GM18873 (cell line): Measurements from ENCODE around the gene SULT1A2.
"Not testable (repeated sequence)": the region's sequence is repeated elsewhere in the genome, so short reads cannot be mapped to it uniquely, and the experiment has no call there.

Source experiments
- ATAC-seq: cut with Tn5 transposase; IDR thresholded peaks from one replicate; pipeline ENCODE4 v1.9.1; 2021; ENCODE audit warnings: mild to moderate bottlenecking, moderate library complexity, moderate number of reproducible peaks; ENCODE audit not compliant: unreplicated experiment, low FRiP score

The SULT1A2 gene

DNA sequence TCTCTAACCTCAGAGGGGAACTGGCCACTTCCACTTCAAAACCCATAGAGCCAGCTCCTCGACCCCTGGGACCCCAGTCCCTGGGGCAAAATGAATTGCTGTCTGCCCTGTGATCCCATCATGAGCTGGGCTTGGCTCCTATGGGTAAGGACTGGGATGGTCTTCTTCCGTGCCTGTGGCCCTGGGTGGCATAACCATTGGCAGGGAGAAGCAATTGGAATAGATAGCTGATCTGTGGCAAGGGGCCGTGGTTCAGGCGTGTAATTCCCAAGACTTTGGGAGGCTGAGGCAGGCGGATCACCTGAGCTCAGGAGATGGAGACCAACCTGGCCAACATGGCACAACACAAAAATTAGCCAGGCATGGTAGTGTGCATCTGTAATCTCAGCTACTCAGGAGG lies 4.3 kb downstream of the SULT1A2 start:
- ATAC-seq = no peak

DNA sequence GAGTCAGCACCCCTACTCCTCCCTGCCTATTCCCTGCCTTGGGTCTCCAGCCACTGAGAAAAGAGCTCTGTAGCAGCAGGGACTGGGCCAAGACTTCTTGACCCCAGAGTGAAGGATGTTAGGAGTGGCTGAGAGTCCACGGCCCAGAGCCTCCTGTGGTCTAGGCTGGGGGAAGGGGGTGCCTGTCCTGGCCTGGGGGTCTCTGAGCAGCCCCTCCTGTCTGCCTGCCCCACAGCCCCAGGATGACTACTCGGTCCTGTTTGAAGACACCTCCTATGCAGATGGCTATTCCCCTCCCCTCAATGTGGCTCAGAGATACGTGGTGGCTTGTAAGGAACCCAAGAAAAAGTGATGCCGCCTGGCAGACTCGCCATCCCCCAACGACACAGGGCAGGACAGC lies 5.5 kb downstream of the SULT1A2 start:
- ATAC-seq = no peak

DNA sequence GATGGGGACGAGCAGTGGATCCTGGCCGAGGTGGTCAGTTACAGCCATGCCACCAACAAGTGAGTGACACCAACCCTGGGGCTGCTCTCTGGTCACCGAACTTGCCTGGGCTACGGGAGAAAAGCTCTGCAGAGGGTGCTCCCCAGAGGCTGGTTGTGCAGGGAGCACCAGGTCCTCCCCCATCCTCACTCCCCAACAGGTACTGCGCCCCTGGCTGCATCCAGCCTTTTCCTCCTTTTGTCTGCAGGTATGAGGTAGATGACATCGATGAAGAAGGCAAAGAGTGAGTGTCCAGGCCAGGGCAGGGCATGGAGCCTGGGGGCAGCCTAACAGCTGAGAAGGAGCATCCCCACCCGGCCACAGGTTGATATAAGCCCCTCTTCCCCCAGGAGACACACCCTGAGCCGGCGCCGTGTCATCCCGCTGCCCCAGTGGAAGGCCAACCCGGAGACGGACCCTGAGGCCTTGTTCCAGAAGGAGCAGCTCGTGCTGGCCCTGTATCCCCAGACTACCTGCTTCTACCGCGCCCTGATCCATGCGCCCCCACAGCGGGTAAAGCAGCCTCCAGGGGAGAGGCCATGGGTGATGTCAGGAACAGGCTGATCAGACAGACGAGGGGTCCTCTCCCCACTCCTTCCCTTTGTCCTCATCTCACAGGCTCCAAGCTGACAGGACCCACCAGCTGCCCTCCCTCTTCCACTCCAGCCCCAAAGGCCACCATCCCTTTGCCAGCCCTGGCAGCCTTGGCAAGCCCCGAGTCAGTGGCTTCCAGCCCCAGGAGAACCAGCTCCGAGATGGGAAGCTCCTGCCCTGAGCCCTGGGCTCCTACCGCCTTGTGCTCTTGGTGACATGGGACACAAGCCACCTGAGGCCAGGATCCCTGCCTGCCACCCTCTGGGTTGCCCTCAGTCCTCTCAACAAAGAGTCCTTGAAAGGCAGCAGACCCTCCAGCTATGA lies 6.2 kb downstream of the SULT1A2 start:
- no peak for ATAC-seq

GRCh38 chr16:28589930-28590329 lies 6.9 kb downstream of the SULT1A2 start:
- no peak for ATAC-seq

DNA sequence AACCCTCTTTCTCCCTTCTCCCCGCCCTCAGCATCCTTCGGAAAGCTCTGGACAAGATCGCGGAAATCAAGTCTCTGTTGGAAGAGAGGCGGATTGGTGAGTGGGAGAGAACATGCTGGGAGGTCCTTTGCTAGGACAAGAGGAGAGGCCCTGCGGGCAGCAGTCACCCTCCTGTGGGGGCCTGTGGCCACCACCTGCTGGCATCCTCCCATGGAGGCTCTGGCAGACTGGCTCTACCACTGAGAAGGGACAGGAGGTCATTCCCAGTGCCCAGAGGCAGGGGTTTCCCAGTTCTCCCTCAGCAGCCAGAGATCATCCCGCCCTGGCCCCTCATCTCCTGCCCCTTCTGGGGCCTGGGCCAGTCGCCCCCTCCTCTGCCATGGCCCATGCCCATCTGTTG lies 7.8 kb downstream of the SULT1A2 start:
- no peak for ATAC-seq

- no peak for ATAC-seq
Observed at GRCh38 chr16:28587386-28587785, 9.5 kb downstream of the SULT1A2 start.

DNA sequence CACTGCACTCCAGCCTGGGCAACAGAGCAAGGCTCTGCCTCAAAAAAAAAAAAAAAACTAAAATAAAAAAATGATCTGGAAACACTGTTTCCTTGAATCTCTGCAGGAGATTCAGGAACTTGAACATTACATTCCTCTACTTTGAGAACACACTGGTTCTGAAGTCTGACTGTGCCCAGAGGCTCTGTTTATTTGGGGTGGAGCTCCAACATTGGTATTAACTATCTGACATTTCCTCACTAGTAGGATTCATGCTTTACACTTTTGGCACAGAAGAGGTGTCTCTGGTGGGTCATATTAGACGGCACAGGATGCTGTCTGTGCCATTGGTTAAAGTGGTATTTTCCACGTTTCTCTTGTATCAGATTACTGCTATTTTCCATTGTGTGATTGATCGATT lies 10.4 kb downstream of the SULT1A2 start:
- ATAC-seq = no peak

DNA sequence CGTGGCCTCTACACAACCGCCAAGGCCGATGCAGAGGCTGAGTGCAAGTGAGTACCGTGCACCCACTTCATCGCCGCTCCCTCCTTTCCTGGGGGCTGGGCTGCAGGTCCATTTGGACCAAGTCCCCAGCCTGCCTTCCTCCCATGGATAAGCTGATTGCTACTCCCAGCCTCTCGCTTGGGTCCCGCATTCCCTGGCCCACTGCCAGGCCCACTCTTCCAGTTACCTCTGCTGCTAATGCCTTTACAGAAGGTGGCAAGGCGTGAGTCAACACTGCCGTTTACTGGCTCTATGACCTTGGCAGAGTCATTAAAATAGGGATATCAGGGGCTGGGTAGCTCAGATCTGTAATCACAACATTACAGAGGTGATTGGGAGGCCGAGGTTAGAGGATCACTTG lies 11.2 kb downstream of the SULT1A2 start:
- no peak for ATAC-seq

DNA sequence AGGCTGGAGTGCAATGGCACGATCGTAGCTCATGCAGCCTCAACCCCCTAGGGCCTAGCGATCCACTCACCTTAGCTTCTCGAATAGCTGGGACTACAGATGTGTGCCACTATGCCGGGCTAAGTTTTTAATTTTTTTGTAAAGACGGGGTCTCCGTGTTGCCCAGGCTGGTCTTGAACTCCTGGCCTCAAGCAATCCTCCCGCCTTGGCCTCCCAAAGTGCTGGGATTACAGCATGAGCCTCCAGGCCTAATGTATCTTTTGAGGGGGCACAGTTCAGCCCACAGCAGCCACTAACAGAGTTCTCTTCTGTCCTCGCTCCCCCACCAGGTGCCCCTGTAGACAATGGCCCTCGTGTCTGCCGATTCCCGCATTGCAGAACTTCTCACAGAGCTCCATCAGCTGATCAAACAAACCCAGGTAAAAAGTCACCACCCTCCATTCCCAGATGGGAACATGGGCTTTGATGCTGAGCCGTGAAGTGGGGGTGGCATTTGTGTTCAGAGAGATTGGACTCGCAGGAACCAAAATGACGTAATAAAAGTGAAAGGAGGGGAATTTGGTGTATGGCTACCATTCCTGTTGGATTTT lies 16.0 kb downstream of the SULT1A2 start:
- no peak for ATAC-seq

DNA sequence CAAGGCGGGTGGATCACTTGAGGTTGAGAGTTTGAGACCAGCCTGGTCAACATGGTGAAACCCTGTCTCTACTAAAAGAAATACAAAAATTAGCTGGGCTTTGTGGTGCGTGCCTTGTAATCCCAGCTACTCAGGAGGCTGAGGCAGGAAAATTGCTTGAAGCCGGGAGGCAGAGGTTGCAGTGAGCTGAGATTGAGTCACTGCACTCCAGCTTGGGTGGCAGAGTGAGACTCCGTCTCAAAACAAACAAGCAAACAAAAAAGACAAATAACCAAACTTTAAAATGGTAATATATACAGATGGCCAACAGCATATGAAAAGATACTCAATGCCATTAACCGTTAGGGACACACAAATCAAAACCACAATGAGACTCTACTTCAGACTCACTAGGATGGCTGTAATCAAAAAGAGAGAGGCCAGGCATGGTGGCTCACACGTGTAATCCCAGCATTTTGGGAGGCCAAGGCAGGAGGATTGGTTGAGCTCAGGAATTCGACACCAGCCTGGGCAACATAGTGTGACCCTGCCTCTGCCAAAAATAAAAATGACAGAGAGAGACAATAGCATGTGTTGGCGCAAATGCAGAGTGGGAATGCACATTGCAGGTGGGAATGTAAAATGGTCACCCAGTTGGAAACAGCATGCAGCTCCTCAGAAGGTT lies 21.3 kb downstream of the SULT1A2 start:
- no peak for ATAC-seq

- no peak for ATAC-seq
Observed at GRCh38 chr16:28574925-28575324, 21.9 kb downstream of the SULT1A2 start.

DNA sequence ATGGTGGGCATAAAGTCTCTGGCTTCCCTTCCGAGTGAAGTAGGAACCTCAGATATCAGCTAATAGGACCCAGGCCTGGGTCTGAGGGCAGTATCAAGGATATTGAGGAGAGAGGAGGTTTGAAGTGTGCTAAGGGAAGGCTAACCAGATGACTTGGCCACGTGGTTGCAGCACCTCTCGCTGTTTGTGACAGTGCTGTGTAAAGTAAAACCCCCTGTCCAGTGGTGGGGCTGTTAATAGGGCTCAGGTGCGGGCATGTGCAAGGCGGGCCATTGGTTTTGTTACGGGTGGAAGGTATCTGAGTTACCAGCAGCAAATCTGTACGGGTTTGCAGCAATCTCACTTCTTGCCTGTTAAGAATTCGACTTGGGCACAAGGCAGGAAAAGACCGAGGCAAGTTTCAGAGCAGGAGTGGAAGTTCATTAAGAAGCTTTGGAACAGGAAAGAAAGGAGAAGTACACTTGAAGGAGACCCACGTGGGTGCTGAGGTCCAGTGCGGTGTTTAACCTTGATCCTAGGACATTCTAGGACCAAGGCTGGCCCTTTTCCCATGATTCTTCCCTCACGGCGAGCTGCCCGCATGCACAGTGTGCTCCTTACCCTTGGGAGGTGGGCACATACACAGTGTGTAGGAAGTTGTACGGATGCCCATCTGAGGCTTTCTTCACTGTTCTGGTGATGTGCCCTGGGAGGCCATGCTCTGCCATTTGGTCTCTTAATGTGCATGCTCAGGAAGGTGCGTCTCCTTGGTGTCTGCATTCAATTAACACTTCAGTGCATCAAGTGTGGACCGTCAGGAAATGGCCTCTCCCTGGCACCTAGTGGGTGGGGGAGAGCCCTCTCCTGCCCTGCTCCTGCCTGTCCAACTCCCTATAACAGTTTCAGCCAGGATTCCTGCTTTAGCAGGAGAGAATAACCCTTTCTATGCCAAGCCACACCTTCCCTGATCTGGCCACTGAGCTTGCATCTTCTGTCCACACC lies 22.8 kb downstream of the SULT1A2 start:
- ATAC-seq = no peak

GRCh38 chr16:28572696-28573510 lies 23.9 kb downstream of the SULT1A2 start:
- no peak for ATAC-seq

GRCh38 chr16:28569968-28570752 lies 26.7 kb downstream of the SULT1A2 start:
- ATAC-seq = no peak

DNA sequence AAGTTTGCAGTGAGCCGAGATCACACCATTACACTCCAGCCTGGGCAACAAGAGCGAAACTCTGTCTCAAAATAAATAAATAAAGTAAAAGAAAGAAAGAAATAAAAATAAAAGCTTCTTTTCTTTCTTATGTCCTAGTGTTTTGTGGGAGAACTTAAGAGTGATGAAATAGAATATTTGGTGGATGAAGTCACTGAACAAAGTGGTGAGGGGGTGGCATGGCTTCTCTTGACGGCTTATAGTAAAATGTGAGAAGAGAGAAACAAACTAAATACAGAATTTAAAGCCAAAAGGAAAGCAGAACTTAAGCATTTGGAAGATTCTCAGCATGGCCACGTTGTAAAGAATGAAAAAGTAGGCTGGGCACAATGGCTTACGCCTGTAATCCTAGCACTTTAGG lies 27.8 kb downstream of the SULT1A2 start:
- no peak for ATAC-seq

DNA sequence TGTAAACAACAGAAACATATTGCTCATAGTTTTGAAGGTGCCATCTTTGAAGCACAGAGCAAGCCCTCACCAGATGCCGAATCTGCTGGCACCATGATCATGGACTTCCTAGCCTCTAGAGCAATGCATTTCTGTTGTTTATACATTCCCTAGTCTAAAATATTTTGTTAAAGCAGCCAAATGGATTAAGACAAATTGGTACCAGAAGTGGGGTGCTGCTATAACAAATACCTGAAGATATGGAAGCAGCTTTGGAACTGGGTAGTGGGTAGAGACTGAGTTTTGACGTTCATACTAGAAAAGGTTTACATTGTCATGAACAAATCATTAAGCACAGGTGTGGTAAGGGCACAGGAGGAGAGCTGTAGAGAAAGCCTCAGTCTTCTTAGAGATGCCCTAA lies 29.6 kb downstream of the SULT1A2 start:
- ATAC-seq = no peak

- ATAC-seq = not testable (repeated sequence)
Observed at GRCh38 chr16:28566233-28566925, 30.5 kb downstream of the SULT1A2 start.

- ATAC-seq = no peak
Observed at GRCh38 chr16:28563218-28563617, 33.6 kb downstream of the SULT1A2 start.
